HG03432 (cell line): Measurements from ENCODE around the gene LMF1.

Experiments used
- ATAC-seq: cut with Tn5 transposase; IDR thresholded peaks from one replicate; pipeline ENCODE4 v1.9.1; 2021; ENCODE audit warnings: mild to moderate bottlenecking, moderate library complexity; ENCODE audit not compliant: unreplicated experiment

Gene LMF1

GRCh38 chr16:931626-932500 lies 38.9 kb downstream of the LMF1 start:
- no peak for ATAC-seq

GRCh38 chr16:931171-931570 lies 39.6 kb downstream of the LMF1 start:
- no peak for ATAC-seq

- ATAC-seq = no peak
Measured at GRCh38 chr16:930511-930910, 40.3 kb downstream of the LMF1 start.

- ATAC-seq = no peak
Measured at GRCh38 chr16:930076-930475, 40.7 kb downstream of the LMF1 start.

GRCh38 chr16:929227-930073 lies 41.3 kb downstream of the LMF1 start:
- no peak for ATAC-seq

- no peak for ATAC-seq
Measured at GRCh38 chr16:928526-928925, 42.3 kb downstream of the LMF1 start.

- no peak for ATAC-seq
Measured at GRCh38 chr16:927931-928330, 42.9 kb downstream of the LMF1 start.

- ATAC-seq = no peak
Measured at GRCh38 chr16:927406-927805, 43.4 kb downstream of the LMF1 start.

GRCh38 chr16:926715-927114 lies 44.1 kb downstream of the LMF1 start:
- ATAC-seq = no peak

GRCh38 chr16:924806-925205 lies 46.0 kb downstream of the LMF1 start:
- no peak for ATAC-seq

- ATAC-seq = no peak
Measured at GRCh38 chr16:924063-924462, 46.7 kb downstream of the LMF1 start.

- no peak for ATAC-seq
Measured at GRCh38 chr16:923184-923583, 47.6 kb downstream of the LMF1 start.

GRCh38 chr16:922051-922450 lies 48.7 kb downstream of the LMF1 start:
- ATAC-seq = no peak

GRCh38 chr16:921321-921905 lies 49.4 kb downstream of the LMF1 start:
- no peak for ATAC-seq

GRCh38 chr16:920717-921116 lies 50.1 kb downstream of the LMF1 start:
- ATAC-seq = no peak

- ATAC-seq = no peak
Measured at GRCh38 chr16:920051-920681, 50.6 kb downstream of the LMF1 start.

GRCh38 chr16:919658-920050 lies 51.1 kb downstream of the LMF1 start:
- no peak for ATAC-seq

- ATAC-seq = no peak
Measured at GRCh38 chr16:918741-919657, 51.8 kb downstream of the LMF1 start.

GRCh38 chr16:918068-918467 lies 52.7 kb downstream of the LMF1 start:
- no peak for ATAC-seq

GRCh38 chr16:917591-918061 lies 53.2 kb downstream of the LMF1 start:
- no peak for ATAC-seq
